ENCODE measurements around the gene F5.
"Not testable (repeated sequence)": the region's sequence is repeated elsewhere in the genome, so short reads cannot be mapped to it uniquely, and the experiment has no call there.

Gene F5

DNA sequence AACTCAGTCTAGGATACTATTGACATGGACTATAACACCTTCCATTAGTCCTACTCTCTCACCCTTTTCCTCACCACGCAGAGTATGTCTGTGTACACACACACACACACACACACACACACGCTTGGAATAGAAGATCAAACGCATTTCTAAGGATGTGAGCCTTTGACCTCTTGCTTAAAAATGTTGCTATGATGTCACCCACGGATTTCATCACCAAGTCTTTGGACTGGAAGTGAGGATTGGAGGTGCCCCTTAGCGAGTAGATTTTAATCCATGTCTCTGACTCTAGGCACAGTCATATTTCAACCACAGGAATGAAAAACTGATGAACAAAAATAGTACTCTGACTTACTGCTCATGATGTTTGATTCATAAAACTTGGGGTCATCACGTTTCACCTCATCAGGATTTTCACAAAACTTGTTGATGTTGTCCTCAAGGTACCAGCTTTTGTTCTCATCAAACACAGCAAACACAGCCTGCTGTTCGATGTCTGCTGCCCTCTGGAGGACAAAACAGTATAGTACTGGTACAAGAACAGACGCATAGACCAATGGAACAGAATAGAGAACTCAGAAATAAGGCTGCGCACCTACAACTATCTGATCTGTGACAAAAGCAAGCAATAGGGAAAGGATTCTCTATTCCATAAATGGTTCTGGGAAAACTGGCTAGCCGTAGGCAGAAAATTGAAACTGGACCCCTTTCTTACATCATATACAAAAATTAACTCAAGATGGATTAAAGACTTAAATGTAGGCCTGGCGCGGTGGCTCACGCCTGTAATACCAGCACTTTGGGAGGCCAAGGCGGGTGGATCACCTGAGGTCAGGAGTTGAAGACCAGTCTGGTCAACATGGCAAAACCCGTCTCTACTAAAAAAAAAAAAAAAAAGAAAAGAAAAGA lies 39.9 kb downstream of the F5 start:
- DNase-seq (ENCODE audit: insufficient read length, low spot score) (peak; percentile 11), FAIRE-seq (no peak)

DNA sequence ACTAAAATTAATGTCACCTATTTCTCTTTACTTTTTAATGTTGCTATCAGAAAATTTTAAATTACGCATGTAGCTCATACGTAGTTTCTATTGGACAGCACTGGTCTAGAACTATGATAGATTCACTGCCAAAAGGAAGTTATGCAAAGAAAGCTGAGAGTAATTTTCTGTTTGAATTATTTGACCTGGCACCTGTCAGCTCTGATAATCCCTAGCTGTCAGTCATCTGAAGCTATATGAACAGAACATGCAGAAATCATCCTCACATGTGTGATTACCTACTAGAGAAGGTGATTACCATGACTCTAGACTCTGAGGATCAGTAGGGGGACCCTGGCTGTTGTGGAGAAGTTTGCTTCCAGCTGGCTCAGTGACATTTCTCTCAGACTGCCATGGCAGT lies 40.8 kb downstream of the F5 start:
- FAIRE-seq, result no peak
- no peak for DNase-seq (ENCODE audit: insufficient read length, low spot score)

GRCh38 chr1:169538998-169539871 lies 47.0 kb downstream of the F5 start:
- DNase-seq (ENCODE audit: insufficient read length, low spot score), result peak; percentile 7
- FAIRE-seq, result no peak

DNA sequence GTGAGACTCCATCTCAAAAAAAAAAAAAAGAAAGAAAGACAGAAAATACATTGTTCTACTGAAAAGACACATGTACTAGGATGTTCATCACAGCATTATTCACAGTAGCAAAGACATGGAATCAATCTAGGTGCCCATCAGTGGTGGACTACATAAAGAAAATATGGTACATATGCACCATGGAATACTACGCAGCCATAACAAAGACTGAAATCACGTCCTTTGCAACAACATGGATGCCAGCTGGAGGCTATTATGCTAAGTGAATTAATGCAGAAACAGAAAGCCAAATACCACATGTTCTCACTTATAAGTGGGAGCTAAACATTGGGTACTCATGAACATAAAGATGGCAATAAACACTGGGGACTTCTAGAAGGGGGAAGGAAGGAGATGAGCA lies 51.6 kb downstream of the F5 start:
- no peak for FAIRE-seq
- no peak for DNase-seq (ENCODE audit: insufficient read length, low spot score)

GRCh38 chr1:169533528-169534190 lies 52.6 kb downstream of the F5 start:
- not testable (repeated sequence) for DNase-seq (ENCODE audit: insufficient read length, low spot score); FAIRE-seq

GRCh38 chr1:169530448-169530847 lies 55.8 kb downstream of the F5 start:
- DNase-seq (ENCODE audit: insufficient read length, low spot score), result no peak
- FAIRE-seq, result no peak

- DNase-seq (ENCODE audit: insufficient read length, low spot score) (no peak), FAIRE-seq (no peak)
These were observed 57.1 kb downstream of the F5 start for GRCh38 chr1:169529068-169529642.

DNA sequence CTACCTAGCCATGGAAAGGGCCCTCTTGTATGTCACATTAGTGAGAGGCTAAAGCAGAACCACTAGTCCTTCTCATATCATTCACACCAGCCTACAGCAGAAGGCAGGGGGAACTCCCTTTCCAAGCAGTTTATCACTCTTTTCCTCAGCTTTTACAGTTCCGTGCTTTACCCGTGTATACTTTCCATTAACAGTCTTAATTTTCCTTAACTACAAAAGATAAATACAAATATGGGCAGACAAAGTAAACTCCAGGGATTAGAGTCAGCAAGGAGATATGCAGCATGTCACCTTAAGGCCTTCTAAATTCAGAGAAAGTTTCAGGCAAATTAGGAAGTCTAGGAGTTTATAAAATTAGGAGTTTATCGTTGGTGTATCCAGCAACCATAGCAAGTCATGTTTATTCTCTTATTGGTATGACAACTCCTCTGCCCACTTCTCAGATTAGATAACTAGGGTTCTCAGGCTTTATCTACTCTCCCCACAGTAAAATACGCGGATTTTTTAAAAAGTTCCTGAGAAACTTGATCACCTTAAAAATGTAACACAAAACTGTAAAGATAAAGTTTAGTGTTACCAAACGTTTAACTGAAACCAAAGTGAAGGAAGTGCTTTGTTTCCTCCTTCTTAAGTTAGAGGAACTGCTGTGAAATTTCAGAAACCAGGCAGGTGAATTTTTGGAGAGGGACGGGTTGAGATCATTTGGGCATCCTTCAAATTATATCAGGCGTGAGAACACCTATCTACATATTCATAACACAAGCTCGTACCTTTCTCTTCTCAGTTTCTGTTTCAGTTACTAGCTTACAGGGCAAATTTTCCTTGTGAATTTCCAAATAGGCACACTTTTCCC lies 57.8 kb downstream of the F5 start:
- DNase-seq (ENCODE audit: insufficient read length, low spot score) (no peak), FAIRE-seq (no peak)

DNA sequence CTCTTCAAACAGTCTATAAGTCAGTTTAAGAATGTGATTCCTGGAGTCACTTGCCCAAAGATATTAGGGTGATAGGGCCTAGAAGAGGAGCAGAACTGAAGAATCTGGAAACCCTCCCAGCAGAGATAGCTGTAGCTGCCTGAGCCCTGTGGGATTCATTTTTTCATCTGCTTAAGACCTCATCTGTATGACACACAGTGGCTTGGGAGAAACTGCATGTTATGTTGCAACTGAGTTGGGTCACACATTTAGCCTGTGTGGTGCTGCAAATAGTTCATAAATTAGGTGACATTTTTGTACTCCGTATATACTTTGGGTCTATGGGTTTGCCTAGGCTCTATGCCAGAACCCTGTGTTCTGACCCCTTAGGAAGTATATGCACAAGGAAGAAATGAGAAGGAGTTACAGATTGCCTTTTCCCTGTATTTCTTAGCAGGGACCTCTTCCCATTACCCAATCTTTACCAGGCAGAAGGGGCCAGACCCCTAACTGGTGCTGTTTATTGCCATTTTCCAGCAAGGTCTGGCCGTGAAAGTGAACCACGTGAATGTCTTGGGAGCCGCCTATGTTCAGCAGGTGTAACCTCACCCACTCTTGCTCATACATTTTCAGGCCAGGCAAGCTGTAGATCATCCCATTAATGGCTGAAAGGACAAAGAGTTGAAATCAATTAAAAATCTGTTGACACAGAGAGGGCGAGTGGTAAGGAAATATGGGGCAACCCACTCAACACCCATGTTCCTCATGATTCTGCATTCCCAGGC lies 58.6 kb downstream of the F5 start:
- no peak for DNase-seq (ENCODE audit: insufficient read length, low spot score)
- FAIRE-seq, result no peak

GRCh38 chr1:169527001-169527400 lies 59.3 kb downstream of the F5 start:
- DNase-seq (ENCODE audit: insufficient read length, low spot score) (no peak), FAIRE-seq (no peak)

GRCh38 chr1:169526120-169526832 lies 60.0 kb downstream of the F5 start:
- FAIRE-seq (no peak), DNase-seq (ENCODE audit: insufficient read length, low spot score) (no peak)

DNA sequence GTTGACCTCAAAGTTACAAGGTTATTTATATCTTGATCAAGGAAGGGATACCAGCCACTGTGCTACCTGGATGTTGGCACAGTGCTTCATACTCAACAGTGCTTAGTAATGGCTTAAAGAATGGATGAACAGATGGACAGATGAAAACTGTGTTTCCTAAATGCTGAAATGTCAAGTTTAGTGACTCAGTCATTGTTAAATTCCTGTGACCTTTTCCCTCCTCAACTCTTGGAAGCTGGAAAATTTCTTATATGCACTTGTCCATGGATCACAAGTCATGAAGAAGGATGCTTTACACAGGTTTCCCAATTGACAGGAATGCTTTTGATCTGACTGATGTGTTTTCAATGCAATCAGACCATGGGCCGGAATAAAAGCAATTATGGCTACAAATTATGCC lies 60.9 kb downstream of the F5 start:
- DNase-seq (ENCODE audit: insufficient read length, low spot score), result no peak
- FAIRE-seq, result no peak

GRCh38 chr1:169523904-169524303 lies 62.4 kb downstream of the F5 start:
- FAIRE-seq, result no peak
- DNase-seq (ENCODE audit: insufficient read length, low spot score), result no peak

DNA sequence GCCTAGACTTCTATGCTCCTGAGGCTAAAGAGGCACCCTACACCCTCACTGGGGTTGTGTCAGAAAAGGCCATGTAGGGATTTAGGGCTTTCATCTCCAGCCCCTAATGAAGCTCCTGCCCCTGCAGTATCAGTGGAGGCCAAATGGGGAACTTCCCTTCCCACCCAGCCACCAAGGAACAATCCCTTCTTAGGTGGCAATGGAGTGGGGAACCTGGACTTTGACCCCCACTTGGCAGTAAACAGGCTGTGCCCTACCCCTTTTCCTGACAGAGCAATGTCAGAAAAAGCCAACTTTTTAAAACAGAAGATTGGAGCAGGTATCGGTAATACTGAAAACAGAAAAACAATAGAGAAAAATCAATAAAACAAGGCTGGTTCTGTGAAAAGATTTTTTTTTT lies 65.1 kb downstream of the F5 start:
- FAIRE-seq (no peak), DNase-seq (ENCODE audit: insufficient read length, low spot score) (no peak)

DNA sequence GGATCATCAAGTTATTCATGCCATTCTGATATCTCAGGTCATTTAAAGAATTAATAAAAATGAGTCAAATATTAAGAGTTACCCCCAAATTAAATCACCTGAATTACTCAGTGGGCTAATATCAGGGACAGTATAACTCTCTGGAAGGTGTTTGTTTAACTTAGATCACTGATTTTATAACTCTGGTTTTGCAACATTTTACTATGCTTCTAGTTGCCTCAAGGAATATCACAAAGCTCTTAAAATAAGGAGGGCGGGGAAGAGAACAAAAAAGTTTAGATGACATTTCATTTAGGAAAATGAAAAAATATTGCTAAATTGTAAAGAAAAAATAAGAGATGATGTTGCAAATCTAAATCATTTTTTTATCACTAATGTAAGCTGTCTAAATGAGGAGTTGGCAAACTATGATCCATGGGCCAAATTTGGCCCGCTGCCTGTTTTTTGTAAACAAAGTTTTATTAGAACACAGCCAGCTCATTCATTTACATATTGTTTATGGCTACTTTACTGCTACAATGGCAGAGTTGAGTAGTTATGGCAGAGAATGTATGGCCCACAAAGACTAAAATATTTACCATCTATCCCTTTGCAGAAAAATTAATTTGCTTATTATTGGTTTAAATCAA lies 68.6 kb downstream of the F5 start:
- DNase-seq (ENCODE audit: insufficient read length, low spot score), result no peak
- no peak for FAIRE-seq

DNA sequence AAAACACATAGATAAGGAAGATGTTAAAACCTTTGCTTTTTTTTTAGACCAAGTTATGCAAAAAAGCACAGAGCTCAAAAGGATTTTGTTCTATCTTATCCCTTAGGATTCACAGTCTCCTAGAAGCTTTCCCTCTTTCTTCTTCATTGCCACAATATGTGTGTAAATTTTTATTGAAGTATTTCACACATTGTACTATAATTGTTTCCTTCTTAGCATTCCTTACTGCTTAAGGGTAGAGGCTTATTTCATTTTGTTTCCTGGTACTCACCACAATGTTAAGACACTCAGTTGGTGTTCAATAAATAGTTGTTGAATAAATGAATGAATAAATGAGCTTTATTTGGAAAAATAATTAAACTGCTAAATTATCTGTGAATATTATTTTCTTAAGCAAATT lies 70.6 kb downstream of the F5 start:
- DNase-seq (ENCODE audit: insufficient read length, low spot score) (no peak), FAIRE-seq (no peak)

DNA sequence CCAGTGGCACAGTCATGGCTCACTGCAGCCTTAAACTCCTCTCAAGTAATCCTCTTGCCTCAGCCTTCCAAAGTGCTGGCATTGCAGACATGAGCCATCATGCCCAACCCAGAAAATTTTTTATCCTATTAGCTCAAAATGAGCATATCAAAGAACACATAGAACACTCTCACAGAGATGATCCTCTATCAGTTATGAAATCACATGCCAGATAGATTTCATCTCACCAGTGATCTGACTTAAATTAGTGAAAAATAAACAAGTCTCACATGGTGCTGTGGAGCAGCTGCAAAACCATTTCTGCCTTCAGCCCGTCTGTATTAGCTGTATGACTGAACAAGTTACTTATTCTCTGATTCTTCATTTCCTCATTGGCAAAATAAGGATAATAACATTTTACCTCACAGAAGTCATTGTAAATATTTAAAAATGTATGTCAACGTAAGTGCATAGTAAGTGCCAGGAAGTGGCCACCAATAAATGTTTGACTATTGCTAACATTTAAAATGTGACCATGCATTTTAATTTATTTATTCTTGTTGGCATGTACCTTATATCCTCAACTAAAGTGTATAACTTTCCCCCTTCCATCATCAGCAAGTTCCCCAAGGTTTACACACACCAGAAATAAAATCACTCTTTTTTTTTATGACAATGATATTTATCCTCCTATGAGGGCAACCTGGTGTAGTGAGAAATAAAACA lies 71.6 kb downstream of the F5 start:
- no peak for FAIRE-seq
- no peak for DNase-seq (ENCODE audit: insufficient read length, low spot score)

DNA sequence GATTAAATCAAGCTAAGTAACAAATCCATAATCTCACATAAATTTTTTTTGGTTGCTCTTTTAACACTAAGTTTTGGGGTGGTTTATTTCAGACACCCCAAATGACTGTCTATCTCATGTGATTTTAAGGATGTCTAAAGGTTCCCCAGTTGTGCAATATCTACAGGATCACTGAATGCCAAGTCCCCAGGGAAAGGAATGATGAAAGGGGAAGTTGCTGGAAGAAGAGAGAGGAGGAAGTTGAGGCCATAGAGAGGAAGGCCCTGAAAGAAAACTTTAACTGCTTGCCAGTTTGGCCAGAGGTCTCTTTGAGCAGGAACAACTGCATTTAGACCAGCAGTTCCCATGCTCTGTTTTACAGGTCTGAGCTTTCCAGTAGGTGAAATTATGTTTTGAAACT lies 73.1 kb downstream of the F5 start:
- DNase-seq (ENCODE audit: insufficient read length, low spot score) (no peak), FAIRE-seq (no peak)

Measured in HTR-8/SVneo (cell line).